HCT116 (cell line): Measurements from ENCODE around the gene OSCP1. TPM values are rescaled to one million over a fixed set of nuclear protein-coding genes. Genes with fewer than 3 reads are reported as not detected.
"Not testable (repeated sequence)": the region's sequence is repeated elsewhere in the genome, so short reads cannot be mapped to it uniquely, and the experiment has no call there.

Experiments
- ATAC-seq: fragments of 200-7000 bp; cut with Tn5 transposase; 2 replicates; pipeline ENCODE4 v1.9.1; 2020; ENCODE audit warnings: mild to moderate bottlenecking, moderate library complexity
- BruUV-seq: library from RNA; stranded (reverse); fragments of 400-500 nt; replicated peaks from 2 replicates; lab custom pipeline; 2021; lab: Mats Ljungman, UMichigan
- CTCF ChIA-PET: fragments of 300-600 bp; sonication (Branson Sonifier 250); formaldehyde crosslinking; loops from one replicate; lab custom pipeline; 2021; ENCODE audit warnings: antibody characterized with exemption; lab: Charles Lee
- POLR2A ChIA-PET: fragments of 300-600, 350-600 bp; sonication (Branson Sonifier 250); formaldehyde crosslinking; loops from one replicate; lab custom pipeline; 2021; ENCODE audit warnings: antibody characterized with exemption; lab: Charles Lee
- RAD21 ChIA-PET, 2 experiments: fragments of 300-600 bp; sonication (Branson Sonifier 250); formaldehyde crosslinking; loops; one replicate each; lab custom pipeline; 2023; ENCODE audit warnings: low total read pairs in 2 of 2; ENCODE audit not compliant: uncharacterized antibody in 2 of 2, unreplicated experiment in 2 of 2, low non-redundant PET in 1 of 2; lab: Charles Lee
- DNase-seq: peaks from one replicate; pipeline ENCODE4 v3.0.0-alpha.2; 2010; ENCODE audit warnings: low read depth, low spot score
- H2AFZ ChIP-seq: fragments of 200-600 bp; shearing (Covaris generic), sonication (generic); 2 replicates; pipeline ENCODE4 v1.6.1; 2017; ENCODE audit warnings: low read depth, mixed run types, mixed read lengths, antibody characterized with exemption, low read length; ENCODE audit not compliant: poor library complexity, severe bottlenecking
- H3K27ac ChIP-seq: 2 replicates; pipeline ENCODE4 v1.5.1; 2012; ENCODE audit warnings: low read depth, low read length
- H3K27me3 ChIP-seq: fragments of 200-600 bp; sonication (generic); 2 replicates; pipeline ENCODE4 v1.6.1; 2016; ENCODE audit warnings: mixed run types, low read length, mixed read lengths; ENCODE audit not compliant: insufficient read depth
- H3K36me3 ChIP-seq, 2 experiments: fragments of 200-500 bp in 1 of 2; fragments of 200-600 bp in 1 of 2; sonication (Bioruptor generic) in 1 of 2; sonication (generic) in 1 of 2; 2 replicates each; pipeline versions ENCODE4 v1.5.1 to v1.6.1; 2014 to 2016; ENCODE audit warnings: low read length in 2 of 2, inconsistent platforms in 1 of 2, mixed read lengths in 1 of 2, mixed run types in 1 of 2; ENCODE audit not compliant: insufficient read depth in 2 of 2, control insufficient read depth in 1 of 2
- H3K4me1 ChIP-seq, 2 experiments: fragments of 200-600 bp in 1 of 2; sonication (generic) in 1 of 2; 2 replicates each; pipeline versions ENCODE4 v1.5.1 to v1.6.1; 2012 to 2017; ENCODE audit warnings: low read length in 2 of 2, inconsistent platforms in 1 of 2, mild to moderate bottlenecking in 1 of 2, mixed read lengths in 1 of 2, mixed run types in 1 of 2, moderate library complexity in 1 of 2; ENCODE audit not compliant: insufficient read depth in 2 of 2, control insufficient read depth in 1 of 2
- H3K4me2 ChIP-seq: fragments of 200-600 bp; sonication (generic); 2 replicates; pipeline ENCODE4 v1.6.1; 2017; ENCODE audit warnings: mixed run types, low read length, mixed read lengths
- H3K4me3 ChIP-seq, 2 experiments: fragments of 200-600 bp in 1 of 2; sonication (generic) in 1 of 2; replicated peaks in 1 of 2; 2 replicates each; pipeline ENCODE4 v1.5.1; 2011 to 2016; ENCODE audit warnings: low read length in 2 of 2, control low read depth in 1 of 2, low read depth in 1 of 2, mild to moderate bottlenecking in 1 of 2, mixed read lengths in 1 of 2, mixed run types in 1 of 2
- H3K79me2 ChIP-seq: fragments of 200-600 bp; sonication (generic); 2 replicates; pipeline ENCODE4 v1.6.1; 2017; ENCODE audit warnings: mild to moderate bottlenecking, mixed run types, low read length, moderate library complexity, mixed read lengths; ENCODE audit not compliant: insufficient read depth
- H3K9ac ChIP-seq: fragments of 200-600 bp; sonication (generic); 2 replicates; pipeline ENCODE4 v1.6.1; 2016; ENCODE audit warnings: low read length, mixed read lengths
- H3K9me2 ChIP-seq: fragments of 200-600 bp; sonication (generic), shearing (Covaris generic); 2 replicates; pipeline ENCODE4 v1.6.1; 2017; ENCODE audit warnings: mixed run types, mild to moderate bottlenecking, moderate library complexity; ENCODE audit not compliant: insufficient read depth
- H3K9me3 ChIP-seq, 2 experiments: fragments of 200-500 bp in 1 of 2; fragments of 200-600 bp in 1 of 2; sonication (Bioruptor generic) in 1 of 2; sonication (generic) in 1 of 2; 2 replicates each; pipeline ENCODE4 v1.6.1; 2014 to 2017; ENCODE audit warnings: low read length in 2 of 2, mixed read lengths in 2 of 2, inconsistent platforms in 1 of 2, low read depth in 1 of 2, mild to moderate bottlenecking in 1 of 2, mixed run types in 1 of 2, moderate library complexity in 1 of 2; ENCODE audit not compliant: control insufficient read depth in 1 of 2, insufficient read depth in 1 of 2
- H4K20me1 ChIP-seq: fragments of 200-600 bp; sonication (generic), shearing (Covaris generic); 2 replicates; pipeline ENCODE4 v1.6.1; 2017; ENCODE audit warnings: mixed run types, mild to moderate bottlenecking, moderate library complexity; ENCODE audit not compliant: insufficient read depth
- ATF3 ChIP-seq: IDR thresholded peaks from 2 replicates; pipeline ENCODE4 v1.6.1; 2012
- ZFX ChIP-seq: fragments of 450-650 bp; IDR thresholded peaks from 2 replicates; pipeline ENCODE4 v1.6.1; 2017
- intact Hi-C: fragments of 100-400 bp; cut with micrococcal nuclease; formaldehyde crosslinking; loops from 2 replicates; pipeline ENCODE4 v1.10.0; 2022
- total RNA-seq: library from RNA; stranded (reverse); gene quantifications from one replicate; pipeline ENCODE4 v1.2.1, GENCODE V29; 2021; ENCODE audit not compliant: unreplicated experiment

Gene OSCP1
- total RNA-seq, 1 experiment from 2014 or later: 4.1 TPM

GRCh38 chr1:36487906-36488305 is 37.7 kb upstream of the OSCP1 start:
- no peaks in the 10 kb centered on the region for H3K9me2 ChIP-seq
- H4K20me1 ChIP-seq: no peaks in the 10 kb centered on the region
- no peak for DNase-seq
- no peak overlapping the region for H3K27ac ChIP-seq
- no peak overlapping the region for H3K4me2 ChIP-seq
- H3K9me3 ChIP-seq: no peaks in the 10 kb centered on the region
- no peaks in the 10 kb centered on the region for H3K4me1 ChIP-seq
- H3K9ac ChIP-seq: no peak overlapping the region
- CTCF ChIA-PET: no interaction called here
- no peak overlapping the region for H2AFZ ChIP-seq
- no TSS peak for BruUV-seq
- H3K79me2 ChIP-seq: no peaks in the 10 kb centered on the region
- no peaks in the 10 kb centered on the region for H3K36me3 ChIP-seq
- RAD21 ChIA-PET: no interaction called here
- intact Hi-C loops: no loop called here
- POLR2A ChIA-PET: no interaction called here
- no peak overlapping the region for H3K4me3 ChIP-seq
- ATAC-seq: no peak
- TF ChIP-seq ZFX: no peak
- TF ChIP-seq ATF3: no peak
- no peaks in the 10 kb centered on the region for H3K27me3 ChIP-seq

- H3K27ac ChIP-seq, intact Hi-C loops, H3K27me3 ChIP-seq, H3K36me3 ChIP-seq, H3K9ac ChIP-seq, DNase-seq, H3K4me2 ChIP-seq, H3K4me3 ChIP-seq, H2AFZ ChIP-seq, CTCF ChIA-PET, RAD21 ChIA-PET, H3K4me1 ChIP-seq, ATAC-seq, H4K20me1 ChIP-seq, H3K9me3 ChIP-seq, H3K9me2 ChIP-seq, H3K79me2 ChIP-seq, POLR2A ChIA-PET, BruUV-seq: not testable (repeated sequence)
These were observed 37.1 kb upstream of the OSCP1 start for GRCh38 chr1:36487336-36487725.
